ENCODE measurements around the gene TFDP2. TPM values are rescaled to one million over a fixed set of nuclear protein-coding genes. Genes with fewer than 3 reads are reported as not detected.
A peak's percentile ranks its signal among the peaks of the same experiment; 100 is the strongest.

Gene TFDP2
- total RNA-seq, 1 experiment from 2014 or later, result 55.4 TPM

- Histone ChIP-seq H3K27me3 (ENCODE audit: insufficient read depth, low read length) (no peaks in the 10 kb centered on the region), H3K27ac (ENCODE audit: low read depth, low read length) (no peak overlapping the region), H3K9me3 (ENCODE audit: control insufficient read depth in 1 of 2, insufficient read depth in 1 of 2, low read depth in 1 of 2, low read length in 2 of 2) (peaks cover 0 to 3% of the 10 kb centered on the region in 2 experiments; a peak in 1 of 4 replicates), H3K4me1 (ENCODE audit: control insufficient read depth in 1 of 2, insufficient read depth in 2 of 2, low read length in 2 of 2) (peaks cover 3 to 8% of the 10 kb centered on the region in 2 experiments; a peak in 3 of 4 replicates), H3K4me2 (ENCODE audit: low read length) (no peak overlapping the region), H3K9me2 (ENCODE audit: insufficient read depth) (no peaks in the 10 kb centered on the region; the same call in 1 of the 2 replicates), H3K36me3 (ENCODE audit: control insufficient read depth in 1 of 2, insufficient read depth in 2 of 2, low read length in 2 of 2) (peaks cover 0 to 18% of the 10 kb centered on the region in 2 experiments; a peak in 2 of 4 replicates), H3K79me2 (ENCODE audit: insufficient read depth, low read length) (peaks cover 97% of the 10 kb centered on the region), H3K4me3 (replicated peaks in 1 of 2; ENCODE audit: low read depth in 1 of 2, low read length in 2 of 2) (no peak overlapping the region), H4K20me1 (ENCODE audit: insufficient read depth) (peaks cover 21% of the 10 kb centered on the region; the same call in 1 of the 2 replicates), H3K9ac (ENCODE audit: low read length) (no peak overlapping the region), H2AFZ (ENCODE audit: low read depth, low read length, poor library complexity, severe bottlenecking) (no peak overlapping the region)
- no TSS peak for BruUV-seq (replicated peaks)
- TF ChIP-seq CEBPB (IDR thresholded peaks at IDR 0.05; ENCODE audit: low read depth) (peak; percentile 97), FOSL1 (IDR thresholded peaks at IDR 0.05; ENCODE audit: low read depth) (0 out of 2 replicates have a peak, but pooled peaks have one; percentile 16), EZH2 (IDR thresholded peaks at IDR 0.05) (no peak), EZH2phosphoT487 (IDR thresholded peaks at IDR 0.05; ENCODE audit: borderline replicate concordance) (no peak), ATF3 (IDR thresholded peaks at IDR 0.05) (no peak)
- CTCF ChIA-PET, result interaction anchor here (1.3 to 1.5 kb wide), 2 partner anchors 19 to 156 kb away, joined by 3 to 4 read pairs; no protein-coding TSS in a partner anchor
- intact Hi-C loops (cut with micrococcal nuclease), result no loop called here
- RAD21 ChIA-PET (ENCODE audit: low non-redundant PET in 1 of 2, low total read pairs in 2 of 2, uncharacterized antibody in 2 of 2, unreplicated experiment in 2 of 2), result no interaction called here
- POLR2A ChIA-PET, result no interaction called here
- DNase-seq (ENCODE audit: low read depth, low spot score) (peak; percentile 12), ATAC-seq (peak; percentile 60)
These were observed 254.7 kb downstream of the TFDP2 start for GRCh38 chr3:141894524-141895176.

Other genes starting within 250 kb of the TFDP2 start
- 16.9 TPM for gene GK5, start 76.0 kb upstream of the TFDP2 start, total RNA-seq (2021; ENCODE audit: unreplicated experiment)

Data from HCT116 (cell line).